Panc1 (cell line): Measurements from ENCODE around the gene MACROD1. TPM values are rescaled to one million over a fixed set of nuclear protein-coding genes. Genes with fewer than 3 reads are reported as not detected.

Experiments used
- ATAC-seq: fragments of 200-7000 bp; cut with Tn5 transposase; 2 replicates; pipeline ENCODE4 v1.9.1; 2020; ENCODE audit warnings: mild to moderate bottlenecking, moderate library complexity
- BruUV-seq: library from RNA; stranded (reverse); fragments of 400-500 nt; replicated peaks from 2 replicates; lab custom pipeline; 2021; lab: Mats Ljungman, UMichigan
- CTCF ChIA-PET: fragments of 300-600 bp; sonication (Branson Sonifier 250); formaldehyde crosslinking; loops from one replicate; lab custom pipeline; 2022; ENCODE audit warnings: antibody characterized with exemption; lab: Charles Lee
- POLR2A ChIA-PET: fragments of 300-600 bp; sonication (Branson Sonifier 250); formaldehyde crosslinking; loops from one replicate; lab custom pipeline; 2022; ENCODE audit warnings: antibody characterized with exemption; lab: Charles Lee
- DNase-seq: peaks from one replicate; pipeline ENCODE4 v3.0.0-alpha.2; 2010; ENCODE audit warnings: low read depth, low spot score
- H3K27ac ChIP-seq: 2 replicates; pipeline ENCODE4 v1.5.1; 2011; ENCODE audit warnings: mild to moderate bottlenecking, low read length, inconsistent platforms
- H3K27me3 ChIP-seq: fragments of 200-500 bp; sonication (Bioruptor generic); 2 replicates; pipeline ENCODE4 v1.6.0; 2014; ENCODE audit warnings: low read length, inconsistent platforms; ENCODE audit not compliant: control insufficient read depth, insufficient read depth
- H3K36me3 ChIP-seq: fragments of 200-500 bp; sonication (Bioruptor generic); 2 replicates; pipeline ENCODE4 v1.5.1; 2014; ENCODE audit warnings: inconsistent platforms, mild to moderate bottlenecking, low read length, moderate library complexity; ENCODE audit not compliant: control insufficient read depth, insufficient read depth
- H3K4me1 ChIP-seq: 2 replicates; pipeline ENCODE4 v1.5.1; 2011; ENCODE audit warnings: inconsistent platforms, mild to moderate bottlenecking, low read length, moderate library complexity; ENCODE audit not compliant: control insufficient read depth, insufficient read depth
- H3K4me3 ChIP-seq, 2 experiments: 2 replicates each; pipeline ENCODE4 v1.5.1; 2011 to 2012; ENCODE audit warnings: low read depth in 2 of 2, low read length in 2 of 2, mild to moderate bottlenecking in 2 of 2, inconsistent platforms in 1 of 2, moderate library complexity in 1 of 2
- H3K9me3 ChIP-seq: fragments of 200-500 bp; sonication (Bioruptor generic); 2 replicates; pipeline ENCODE4 v1.5.1; 2014; ENCODE audit warnings: low read depth, mild to moderate bottlenecking, inconsistent platforms, low read length, moderate library complexity; ENCODE audit not compliant: control insufficient read depth, insufficient read depth
- CTCF ChIP-seq: fragments of 450-650 bp; IDR thresholded peaks from 2 replicates; pipeline ENCODE4 v1.5.1; 2017; ENCODE audit warnings: mild to moderate bottlenecking
- POLR2AphosphoS5 ChIP-seq: IDR thresholded peaks from 2 replicates; pipeline ENCODE4 v1.6.1; 2012; ENCODE audit warnings: mild to moderate bottlenecking, low read depth, low read length, moderate library complexity
- REST ChIP-seq, 2 experiments: IDR thresholded peaks; 2 replicates each; pipeline ENCODE4 v1.6.1; 2011 to 2012; ENCODE audit warnings: low read depth in 2 of 2, control low read depth in 1 of 2, low read length in 1 of 2, mild to moderate bottlenecking in 1 of 2, moderate library complexity in 1 of 2; ENCODE audit not compliant: insufficient read depth in 1 of 2
- SIN3A ChIP-seq: IDR thresholded peaks from 2 replicates; pipeline ENCODE4 v1.6.1; 2012; ENCODE audit warnings: low read depth, mild to moderate bottlenecking, low read length, moderate library complexity, borderline replicate concordance; ENCODE audit not compliant: insufficient read depth
- TCF7L2 ChIP-seq: IDR thresholded peaks from 2 replicates; pipeline ENCODE4 v1.6.1; 2011; ENCODE audit warnings: mild to moderate bottlenecking, low read depth, low read length, inconsistent platforms
- in situ Hi-C: cut with HindIII; loops from 2 replicates; pipeline ENCODE4 v1.10.0; 2016; ENCODE audit warnings: low sequenced_read_pairs, low pct_unique_long_range_greater_than_20kb
- intact Hi-C: fragments of 100-400 bp; cut with micrococcal nuclease; formaldehyde crosslinking; loops from one replicate; pipeline ENCODE4 v1.10.0; 2022; ENCODE audit not compliant: unreplicated experiment
- total RNA-seq: library from RNA; stranded (reverse); gene quantifications from one replicate; pipeline ENCODE4 v1.2.1, GENCODE V29; 2021; ENCODE audit not compliant: unreplicated experiment

The MACROD1 gene
- total RNA-seq, 1 experiment from 2014 or later = 16.8 TPM

GRCh38 chr11:64078905-64079304 is 87.0 kb downstream of the MACROD1 start:
- no peaks in the 10 kb centered on the region for H3K27me3 ChIP-seq
- in situ Hi-C loops = loop anchor here (10.0 kb wide), 1 partner anchor 74 kb away; no protein-coding TSS in a partner anchor
- H3K27ac ChIP-seq = no peak overlapping the region
- ChIA-PET CTCF (no interaction called here), POLR2A (interaction anchor here (0.7 kb wide), 1 partner anchor 113 kb away, joined by 3 read pairs; no protein-coding TSS in a partner anchor)
- peaks cover 12% of the 10 kb centered on the region for H3K4me1 ChIP-seq
- no TSS peak for BruUV-seq
- DNase-seq (no peak), ATAC-seq (no peak)
- no peak for TF ChIP-seq CTCF
- TF ChIP-seq POLR2AphosphoS5 = no peak
- no peak for TF ChIP-seq SIN3A
- no peak for TF ChIP-seq REST (IDR thresholded peaks at IDR 0.05; ENCODE audit: insufficient read depth in 1 of 2, low read depth in 2 of 2, low read length in 1 of 2)
- no peak for TF ChIP-seq TCF7L2
- intact Hi-C loops = no loop called here
- no peaks in the 10 kb centered on the region for H3K9me3 ChIP-seq
- H3K4me3 ChIP-seq = no peak overlapping the region
- no peaks in the 10 kb centered on the region for H3K36me3 ChIP-seq

- BruUV-seq = no TSS peak
- H3K27ac ChIP-seq = no peak overlapping the region
- no peaks in the 10 kb centered on the region for H3K9me3 ChIP-seq
- ATAC-seq (no peak), DNase-seq (no peak)
- intact Hi-C loops (no loop called here), in situ Hi-C loops (loop anchor here (10.0 kb wide), 1 partner anchor 73 kb away; no protein-coding TSS in a partner anchor)
- POLR2A ChIA-PET = interaction anchor here (0.7 kb wide), 1 partner anchor 112 kb away, joined by 3 read pairs; no protein-coding TSS in a partner anchor
- no peaks in the 10 kb centered on the region for H3K27me3 ChIP-seq
- H3K4me1 ChIP-seq = peaks cover 7% of the 10 kb centered on the region
- CTCF ChIA-PET = no interaction called here
- no peaks in the 10 kb centered on the region for H3K36me3 ChIP-seq
- H3K4me3 ChIP-seq = no peak overlapping the region
- no peak for TF ChIP-seq CTCF
- TF ChIP-seq POLR2AphosphoS5 = no peak
- TF ChIP-seq REST (IDR thresholded peaks at IDR 0.05; ENCODE audit: insufficient read depth in 1 of 2, low read depth in 2 of 2, low read length in 1 of 2) = no peak
Measured at GRCh38 chr11:64078284-64078683, 87.6 kb downstream of the MACROD1 start.
